ENCODE data around the gene ZCCHC17. TPM values are rescaled to one million over a fixed set of nuclear protein-coding genes. Genes with fewer than 3 reads are reported as not detected.

ZCCHC17 gene
- total RNA-seq, 1 experiment from 2014 or later, result 42.0 TPM

- no peak for TF ChIP-seq ZNF532 (CRISPR knock-in tag; IDR thresholded peaks at IDR 0.05; ENCODE audit: borderline replicate concordance)
- TF ChIP-seq ATF2 (CRISPR knock-in tag; IDR thresholded peaks at IDR 0.05; ENCODE audit: borderline replicate concordance, low read depth), result no peak
- TF ChIP-seq NR3C1 (CRISPR knock-in tag; conservative IDR thresholded peaks at IDR 0.05; ENCODE audit: low read depth), result no peak
- no peak for TF ChIP-seq ZNF232 (CRISPR knock-in tag; IDR thresholded peaks at IDR 0.05)
- TF ChIP-seq TCF7 (CRISPR knock-in tag; IDR thresholded peaks at IDR 0.05; ENCODE audit: low read depth), result no peak
- TF ChIP-seq ZNF425 (CRISPR knock-in tag; conservative IDR thresholded peaks at IDR 0.05), result no peak
- TF ChIP-seq TP53 (CRISPR knock-in tag; IDR thresholded peaks at IDR 0.05), result no peak
- TF ChIP-seq JAZF1 (CRISPR knock-in tag; IDR thresholded peaks at IDR 0.05), result no peak
- TF ChIP-seq FOXK1 (CRISPR knock-in tag; IDR thresholded peaks at IDR 0.05), result no peak
These were observed 84.8 kb downstream of the ZCCHC17 start (continued) for GRCh38 chr1:31381394-31382294.

- H3K27me3 Mint-ChIP-seq (ENCODE audit: low read depth), result peaks cover 3% of the 10 kb centered on the region
- POLR2A ChIA-PET, result no interaction called here
- DNase-seq (ENCODE audit: low spot score) (no peak), ATAC-seq (no peak)
- H3K27ac Mint-ChIP-seq, result no peak overlapping the region
- CTCF ChIA-PET, result interaction anchor here (1.4 kb wide), 1 partner anchor 39 kb away, joined by 4 read pairs; no protein-coding TSS in a partner anchor
- H3K4me1 Mint-ChIP-seq, result peaks cover 10% of the 10 kb centered on the region
- no peak overlapping the region for H3K4me3 Mint-ChIP-seq
- no peaks in the 10 kb centered on the region for H3K36me3 Mint-ChIP-seq
- H3K9me3 Mint-ChIP-seq, result no peaks in the 10 kb centered on the region
- no peak for TF ChIP-seq USF2 (CRISPR knock-in tag; IDR thresholded peaks at IDR 0.05)
- TF ChIP-seq SOX15 (CRISPR knock-in tag; IDR thresholded peaks at IDR 0.05), result no peak
- TF ChIP-seq AR (CRISPR knock-in tag; IDR thresholded peaks at IDR 0.05), result no peak
- TF ChIP-seq EMX1 (CRISPR knock-in tag; IDR thresholded peaks at IDR 0.05), result no peak
- TF ChIP-seq RORB (CRISPR knock-in tag; IDR thresholded peaks at IDR 0.05), result no peak
- TF ChIP-seq SP1 (CRISPR knock-in tag; conservative IDR thresholded peaks at IDR 0.05), result no peak
- TF ChIP-seq NFYB (CRISPR knock-in tag; conservative IDR thresholded peaks at IDR 0.05; ENCODE audit: low read depth), result no peak
- TF ChIP-seq ARID4B (CRISPR knock-in tag; IDR thresholded peaks at IDR 0.05; ENCODE audit: borderline replicate concordance), result no peak
- no peak for TF ChIP-seq IRF2 (CRISPR knock-in tag; IDR thresholded peaks at IDR 0.05; ENCODE audit: borderline replicate concordance, low read depth)
- TF ChIP-seq NR3C1 (CRISPR knock-in tag; conservative IDR thresholded peaks at IDR 0.05; ENCODE audit: low read depth), result no peak
These were observed 85.7 kb downstream of the ZCCHC17 start for GRCh38 chr1:31382379-31382989.

All from WTC11 (cell line).